HG03066 (cell line): ENCODE results near the gene COP1.

Experiments used
- ATAC-seq: cut with Tn5 transposase; IDR thresholded peaks from one replicate; pipeline ENCODE4 v1.9.1; 2021; ENCODE audit warnings: low read depth; ENCODE audit not compliant: unreplicated experiment

COP1 gene

GRCh38 chr1:175906370-175906769 is 300.7 kb downstream of the COP1 start:
- ATAC-seq: no peak

DNA sequence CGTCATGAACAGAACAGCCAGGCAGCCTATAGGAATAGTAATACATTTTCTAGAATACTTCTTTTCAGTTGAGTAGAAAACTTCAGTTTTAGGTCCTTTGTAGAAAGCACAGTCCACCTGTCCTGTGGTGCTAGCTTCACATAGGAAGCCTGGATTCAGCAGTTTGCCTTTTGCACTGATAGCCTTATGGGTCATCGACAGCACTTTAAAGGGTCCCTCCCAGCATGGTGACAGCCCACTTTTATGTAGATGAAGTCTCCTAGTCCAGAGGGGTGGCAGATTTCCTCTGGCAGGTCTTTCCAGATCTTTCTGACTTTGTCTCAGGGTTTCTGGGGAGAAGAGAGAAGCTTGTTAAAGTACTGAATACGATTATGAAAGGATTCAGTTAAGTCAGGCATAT is 302.3 kb downstream of the COP1 start:
- ATAC-seq: no peak

DNA sequence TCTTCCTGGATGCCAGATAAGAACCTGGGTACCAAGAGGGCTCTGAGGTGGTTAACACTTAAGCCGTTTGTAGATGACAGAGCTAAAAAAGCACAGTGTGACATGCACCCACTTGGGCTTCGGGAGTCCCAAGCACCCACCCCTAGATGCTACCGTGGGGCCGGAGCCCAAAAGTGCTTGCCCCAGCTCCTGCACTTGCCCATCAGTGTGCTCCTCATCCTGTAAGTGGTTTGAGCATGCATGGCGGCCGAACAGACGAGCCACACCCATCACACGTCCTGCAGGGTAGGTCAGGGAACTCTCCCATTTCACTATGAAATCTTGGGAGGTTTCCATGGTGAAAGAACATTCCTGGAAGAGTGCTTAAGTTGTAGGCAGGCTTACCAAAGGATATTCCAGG is 304.8 kb downstream of the COP1 start:
- ATAC-seq: no peak

DNA sequence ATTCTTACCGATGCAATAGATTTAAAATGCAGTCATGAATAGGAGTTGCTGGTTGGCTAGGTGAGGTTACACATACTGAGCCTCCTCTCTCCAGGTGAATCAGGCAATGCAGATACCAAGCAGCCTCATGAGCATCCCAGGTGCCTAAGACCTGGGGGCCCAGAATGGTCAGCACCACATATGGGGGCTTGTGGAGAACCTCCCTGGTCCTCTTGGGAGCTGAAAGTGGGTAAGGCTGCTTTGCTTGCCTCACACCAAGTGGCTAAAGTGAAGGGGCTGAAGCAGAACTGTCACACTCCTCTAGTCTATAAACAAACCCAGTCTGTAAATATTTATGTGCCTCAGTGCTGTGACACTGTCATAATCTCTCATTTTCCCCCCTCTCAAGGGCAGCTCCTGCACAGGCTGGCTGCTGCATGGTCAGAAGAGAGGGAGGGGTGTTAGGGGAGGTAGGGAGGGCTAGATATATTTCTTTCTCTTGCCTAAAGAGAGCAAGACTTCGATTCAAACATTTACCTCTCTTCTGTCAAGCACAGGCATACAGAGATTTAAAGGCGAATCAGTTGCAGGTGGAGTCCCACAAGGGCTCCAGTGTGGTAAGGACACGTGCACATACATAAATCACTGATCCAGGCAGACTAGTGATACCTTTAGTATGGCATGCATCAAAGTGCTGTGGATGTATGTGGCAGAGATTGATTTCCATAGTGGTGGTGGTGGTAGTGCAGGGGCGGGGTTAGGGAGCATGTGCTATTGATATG is 305.8 kb downstream of the COP1 start:
- ATAC-seq: no peak

GRCh38 chr1:175900171-175900570 is 306.9 kb downstream of the COP1 start:
- no peak for ATAC-seq

DNA sequence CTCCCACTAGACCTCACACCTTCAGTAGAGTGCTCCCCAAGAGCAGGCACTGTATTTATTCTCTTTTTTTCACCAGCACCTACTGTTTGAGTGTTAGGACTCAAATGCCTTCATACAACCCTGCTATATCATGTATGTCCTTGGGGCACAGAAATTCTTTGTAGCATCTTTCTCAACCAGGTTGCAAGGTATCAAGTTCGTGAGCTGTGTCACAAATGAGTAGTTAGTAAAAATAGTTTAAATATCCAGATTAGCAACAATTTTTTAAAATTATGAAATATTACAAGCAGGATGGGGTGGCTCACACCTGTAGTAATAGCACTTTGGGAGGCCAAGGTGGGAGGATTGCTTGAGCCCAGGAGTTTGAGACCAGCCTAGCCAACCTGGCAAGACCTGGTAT is 311.1 kb downstream of the COP1 start:
- ATAC-seq: no peak
